Psoas muscle (tissue), 8 donors: Measurements from ENCODE around the gene SPIN3. TPM values are rescaled to one million over a fixed set of nuclear protein-coding genes. Genes with fewer than 3 reads are reported as not detected.
"Not testable (repeated sequence)": the region's sequence is repeated elsewhere in the genome, so short reads cannot be mapped to it uniquely, and the experiment has no call there.

Experiments
- ATAC-seq, 4 donors: fragments of 200-7000 bp; cut with Tn5 transposase; one replicate each; pipeline ENCODE4 v1.9.1; 2020; ENCODE audit warnings: moderate library complexity in 3 of 4, mild to moderate bottlenecking in 2 of 4
- DNase-seq, 2 donors: peaks; one replicate each; pipeline ENCODE4 v3.0.0-alpha.2; 2020
- H3K27ac ChIP-seq: fragments of 200-600 bp; one replicate; pipeline ENCODE4 v1.8.0; 2022
- H3K27me3 ChIP-seq, 3 donors: fragments of 200-600 bp in 1 of 3; one replicate each; pipeline versions ENCODE4 v1.6.1 to v1.8.0; 2013 to 2022; ENCODE audit warnings: low read length in 2 of 3, mild to moderate bottlenecking in 2 of 3, moderate library complexity in 1 of 3; ENCODE audit not compliant: insufficient read depth in 3 of 3
- H3K36me3 ChIP-seq, 2 donors: fragments of 200-600 bp in 1 of 2; one replicate each; pipeline versions ENCODE4 v1.6.1 to v1.8.0; 2013 to 2022; ENCODE audit warnings: low read depth in 1 of 2, mild to moderate bottlenecking in 1 of 2, moderate library complexity in 1 of 2; ENCODE audit not compliant: insufficient read depth in 1 of 2
- H3K4me1 ChIP-seq: fragments of 200-600 bp; one replicate; pipeline ENCODE4 v1.8.0; 2022
- H3K4me3 ChIP-seq: fragments of 200-600 bp; one replicate; pipeline ENCODE4 v1.8.0; 2022; ENCODE audit warnings: mild to moderate bottlenecking
- H3K9me3 ChIP-seq: fragments of 200-600 bp; one replicate; pipeline ENCODE4 v1.8.0; 2022
- WGBS, 3 donors: extraction: QIAGEN DNeasy Blood & Tissue Kit; methylation state at CpG; one replicate each; pipeline versions ENCODE4 v1.1.6 to v1.1.7; 2013; 5-methylcytosine and 5-hydroxymethylcytosine counted together
- intact Hi-C, 2 donors: fragments of 100-400 bp; cut with DNase I; formaldehyde crosslinking; loops; one replicate each; pipeline versions ENCODE4 v1.11.0 to v1.14.2; 2022
- polyA plus RNA-seq, 3 donors: library from polyadenylated mRNA; stranded (reverse); fragments of 200-250 nt; gene quantifications; one replicate each; pipeline ENCODE4 v1.2.3, GENCODE V29; 2013
- total RNA-seq, 4 donors: library from RNA; stranded (reverse); fragmentation: NEBNext Ultra II Directional in 2 of 4; extraction: Animal tissue kit (Norgen Biotek cat#: 25700) in 2 of 4; gene quantifications; one replicate each; pipeline versions ENCODE4 v1.2.1 to v1.2.4, GENCODE V29; 2021 to 2023
- TF ChIP-seq, protein P1 (sequence below): fragments of 200-600 bp; IDR thresholded peaks from one replicate; pipeline ENCODE4 v1.8.0; 2022; ENCODE audit warnings: antibody characterized with exemption
- donor health status: healthy with polysubstance abuse.
- donor health status: DM: no; HTN: no; CAD: no; lungs with moderate emphysema.
- donor health status: Bipolar disorder and iron deficiency.
- donor health status: healthy.
- donor health status: DM: yes; HTN: yes; CAD: no.
- donor health status: DM: no; HTN: no; CAD: no.
- donor health status: DM: no; HTN: no; CAD: no.
- donor health status: DM: yes; HTN: yes; CAD: no.

Gene SPIN3
- total and polyA plus RNA-seq, 7 donors = 1.7 to 3.6 (median 2.5) TPM

DNA sequence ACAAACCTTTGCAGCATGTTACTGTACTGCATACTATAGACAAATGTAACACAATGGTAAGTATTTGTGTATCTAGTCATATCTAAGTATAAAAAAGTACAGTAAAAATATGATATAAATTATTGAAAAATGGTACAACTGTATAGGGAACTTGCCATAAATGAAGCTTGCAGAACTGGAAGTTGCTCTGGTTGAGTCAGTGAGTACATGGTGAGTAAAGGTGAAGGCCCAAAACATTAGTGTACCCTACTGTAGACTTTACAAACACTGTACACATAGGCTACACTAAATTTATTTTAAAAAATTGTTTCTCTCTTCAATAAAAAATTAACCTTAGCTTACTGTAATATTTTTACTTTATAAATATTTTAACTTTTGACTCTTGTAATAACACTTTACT lies 25.8 kb downstream of the SPIN3 start:
- DNase-seq (no peak), ATAC-seq (no peak)
- H3K36me3 ChIP-seq = no peaks in the 10 kb centered on the region
- H3K4me1 ChIP-seq = no peaks in the 10 kb centered on the region
- H3K27ac ChIP-seq = no peak overlapping the region
- H3K4me3 ChIP-seq = no peak overlapping the region
- H3K27me3 ChIP-seq = peaks cover 0 to 10% (median 0%) of the 10 kb centered on the region in 3 donors
- H3K9me3 ChIP-seq = no peaks in the 10 kb centered on the region
- TF ChIP-seq, protein P1, sequence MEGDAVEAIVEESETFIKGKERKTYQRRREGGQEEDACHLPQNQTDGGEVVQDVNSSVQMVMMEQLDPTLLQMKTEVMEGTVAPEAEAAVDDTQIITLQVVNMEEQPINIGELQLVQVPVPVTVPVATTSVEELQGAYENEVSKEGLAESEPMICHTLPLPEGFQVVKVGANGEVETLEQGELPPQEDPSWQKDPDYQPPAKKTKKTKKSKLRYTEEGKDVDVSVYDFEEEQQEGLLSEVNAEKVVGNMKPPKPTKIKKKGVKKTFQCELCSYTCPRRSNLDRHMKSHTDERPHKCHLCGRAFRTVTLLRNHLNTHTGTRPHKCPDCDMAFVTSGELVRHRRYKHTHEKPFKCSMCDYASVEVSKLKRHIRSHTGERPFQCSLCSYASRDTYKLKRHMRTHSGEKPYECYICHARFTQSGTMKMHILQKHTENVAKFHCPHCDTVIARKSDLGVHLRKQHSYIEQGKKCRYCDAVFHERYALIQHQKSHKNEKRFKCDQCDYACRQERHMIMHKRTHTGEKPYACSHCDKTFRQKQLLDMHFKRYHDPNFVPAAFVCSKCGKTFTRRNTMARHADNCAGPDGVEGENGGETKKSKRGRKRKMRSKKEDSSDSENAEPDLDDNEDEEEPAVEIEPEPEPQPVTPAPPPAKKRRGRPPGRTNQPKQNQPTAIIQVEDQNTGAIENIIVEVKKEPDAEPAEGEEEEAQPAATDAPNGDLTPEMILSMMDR = no peak
- intact Hi-C loops = no loop called here

DNA sequence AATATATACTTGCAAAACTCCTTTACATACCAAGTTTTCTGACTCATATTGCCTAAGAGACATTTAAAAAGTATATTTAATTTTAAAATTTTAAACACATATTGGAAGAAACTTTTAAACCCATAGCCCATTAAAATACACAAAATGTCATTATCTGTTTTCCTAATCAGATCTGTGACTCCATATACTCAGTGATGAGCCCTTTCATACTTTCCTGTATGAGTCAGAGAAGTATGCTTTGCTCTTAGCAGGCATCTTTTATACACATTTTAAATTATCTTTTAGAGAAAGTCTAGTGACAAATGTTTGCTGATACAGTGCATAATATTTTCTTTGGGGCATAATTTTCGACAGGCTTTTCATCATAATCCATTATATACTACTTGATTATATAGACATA lies 26.4 kb downstream of the SPIN3 start:
- H3K4me3 ChIP-seq = no peak overlapping the region
- no peaks in the 10 kb centered on the region for H3K4me1 ChIP-seq
- 64 to 94% (median 92%) methylated on average over 1 of the region's 1 CpG for WGBS, 3 donors
- TF ChIP-seq, protein P1 = no peak
- no peak overlapping the region for H3K27ac ChIP-seq
- H3K27me3 ChIP-seq = peaks cover 0 to 5% (median 0%) of the 10 kb centered on the region in 3 donors
- ATAC-seq (no peak), DNase-seq (no peak)
- H3K9me3 ChIP-seq = no peaks in the 10 kb centered on the region
- H3K36me3 ChIP-seq = no peaks in the 10 kb centered on the region
- intact Hi-C loops = no loop called here

DNA sequence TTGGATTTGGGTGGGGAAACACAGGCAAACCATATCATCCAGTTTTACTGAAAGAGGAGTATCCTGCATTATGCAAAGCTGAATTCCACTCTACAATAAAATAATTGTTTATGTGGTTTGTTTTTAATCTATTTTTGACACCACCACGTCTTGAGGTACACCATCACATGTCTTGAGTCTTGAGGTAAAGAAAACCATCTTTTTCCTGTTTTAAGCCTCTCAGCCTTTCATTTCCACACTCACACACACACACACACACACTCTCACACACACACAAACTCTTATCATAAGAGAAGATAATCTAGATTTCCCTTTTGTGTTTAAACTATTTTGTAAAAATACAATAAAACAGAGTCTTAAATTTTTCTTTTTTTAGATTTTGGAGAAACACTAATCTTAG lies 32.0 kb downstream of the SPIN3 start:
- no peaks in the 10 kb centered on the region for H3K4me1 ChIP-seq
- no peak overlapping the region for H3K4me3 ChIP-seq
- no peaks in the 10 kb centered on the region for H3K9me3 ChIP-seq
- intact Hi-C loops = no loop called here
- H3K27me3 ChIP-seq = no peaks in the 10 kb centered on the region
- DNase-seq (no peak), ATAC-seq (no peak)
- TF ChIP-seq, protein P1 = no peak
- H3K27ac ChIP-seq = no peak overlapping the region
- no peaks in the 10 kb centered on the region for H3K36me3 ChIP-seq
- WGBS, 3 donors = 51 to 86% (median 76%) methylated on average over 1 of the region's 1 CpG

DNA sequence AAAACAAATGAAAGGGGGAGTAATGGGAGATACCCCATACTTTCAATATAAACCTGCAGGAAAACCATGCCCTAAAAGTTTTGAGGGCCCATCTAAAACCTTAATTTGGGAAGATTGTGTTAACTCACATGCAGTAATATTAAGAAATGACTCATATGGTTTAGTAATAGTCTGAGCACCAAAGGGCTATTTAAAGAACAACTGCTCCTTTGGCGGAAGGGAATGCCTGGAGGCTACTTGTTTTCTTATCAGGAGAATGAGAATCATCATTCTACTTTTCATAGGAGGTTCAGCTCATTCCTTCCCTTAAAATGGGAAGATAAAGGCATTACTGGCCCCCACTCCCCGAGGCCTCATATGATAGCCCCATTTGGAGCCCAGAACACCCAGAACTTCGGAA lies 47.6 kb downstream of the SPIN3 start:
- no peak overlapping the region for H3K4me3 ChIP-seq
- H3K4me1 ChIP-seq = no peaks in the 10 kb centered on the region
- peak overlapping the region; percentile 51 for H3K27ac ChIP-seq
- H3K27me3 ChIP-seq = no peaks in the 10 kb centered on the region
- intact Hi-C loops = no loop called here
- peak in 2 of 4 donors; percentile 75 to 77 for ATAC-seq
- TF ChIP-seq, protein P1 = no peak
- WGBS, 3 donors = 61 to 79% (median 77%) methylated on average over 3 of the region's 3 CpGs
- no peaks in the 10 kb centered on the region for H3K9me3 ChIP-seq
- H3K36me3 ChIP-seq = no peaks in the 10 kb centered on the region
- no peak for DNase-seq

DNA sequence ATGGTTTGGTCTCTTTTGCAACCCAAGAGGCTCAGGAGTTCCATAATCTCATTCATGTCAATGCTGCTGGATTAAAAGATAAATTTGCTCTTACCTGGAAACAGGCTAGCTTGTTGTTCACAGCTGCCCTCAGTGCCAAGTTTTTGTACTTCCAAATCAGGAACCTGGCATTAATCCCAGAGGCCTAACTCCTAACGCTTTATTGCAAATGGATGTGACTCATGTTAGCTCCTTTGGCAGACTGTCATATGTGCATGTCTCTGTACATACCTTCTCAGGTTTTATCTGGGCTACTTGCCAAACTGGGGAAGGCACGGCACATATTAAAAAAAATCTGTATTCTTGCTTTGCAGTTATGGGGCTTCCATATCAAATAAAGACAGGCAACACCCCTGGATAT lies 49.1 kb downstream of the SPIN3 start:
- H3K4me3 ChIP-seq, H3K4me1 ChIP-seq, H3K27me3 ChIP-seq, DNase-seq, ATAC-seq, H3K9me3 ChIP-seq, intact Hi-C loops, H3K36me3 ChIP-seq: not testable (repeated sequence)
- H3K27ac ChIP-seq = peak overlapping the region; percentile 4
- WGBS, 3 donors = 14 to 22% (median 21%) methylated on average over 2 of the region's 2 CpGs

DNA sequence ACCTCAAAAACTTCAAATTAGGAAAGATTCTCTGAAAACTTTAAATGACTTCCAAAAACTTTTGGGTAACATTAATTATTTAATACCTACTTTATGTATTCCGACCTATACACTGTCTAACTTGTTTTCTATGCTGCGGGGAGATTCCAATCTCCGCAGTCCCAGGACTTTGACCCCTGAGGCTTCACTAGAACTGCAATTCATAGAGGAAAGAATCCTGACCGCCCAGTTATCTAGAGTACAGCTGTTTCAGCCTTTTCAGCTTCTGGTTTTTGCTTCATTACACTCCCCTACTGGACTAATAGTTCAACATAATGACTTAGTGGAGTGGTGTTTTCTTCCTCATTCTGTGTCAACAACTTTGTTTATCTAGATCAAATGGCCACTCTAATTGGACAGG lies 50.1 kb downstream of the SPIN3 start:
- 81 to 95% (median 93%) methylated on average over 4 of the region's 4 CpGs for WGBS, 3 donors
- H3K27ac ChIP-seq, intact Hi-C loops, H3K4me1 ChIP-seq, H3K4me3 ChIP-seq, H3K9me3 ChIP-seq, H3K27me3 ChIP-seq, DNase-seq, ATAC-seq, H3K36me3 ChIP-seq: not testable (repeated sequence)
